Lower leg skin (tissue), 3 donors: ENCODE results near the gene PCYOX1L.

Source experiments
- CTCF ChIP-seq, 3 donors: fragments of 450-650 bp; IDR thresholded peaks; one replicate each; pipeline ENCODE4 v1.5.1; 2016; ENCODE audit warnings: antibody characterized with exemption in 3 of 3, mild to moderate bottlenecking in 3 of 3, moderate library complexity in 2 of 3
- POLR2A ChIP-seq, 2 donors: fragments of 450-650 bp; IDR thresholded peaks; one replicate each; pipeline ENCODE4 v1.6.1; 2016 to 2017; ENCODE audit warnings: antibody characterized with exemption in 2 of 2, mild to moderate bottlenecking in 1 of 2, moderate library complexity in 1 of 2

GRCh38 chr5:149407323-149408251 is 49.7 kb downstream of the PCYOX1L start:
- TF ChIP-seq CTCF (IDR thresholded peaks at IDR 0.05) (no peak), POLR2A (IDR thresholded peaks at IDR 0.05) (no peak)
